ENCODE data around the gene LMF2.

LMF2 gene

GRCh38 chr22:50460938-50461337, 46.6 kb downstream of the LMF2 start:
- no peak for DNase-seq

- no peak for DNase-seq
These were observed 47.9 kb downstream of the LMF2 start for GRCh38 chr22:50459496-50460140.

DNA sequence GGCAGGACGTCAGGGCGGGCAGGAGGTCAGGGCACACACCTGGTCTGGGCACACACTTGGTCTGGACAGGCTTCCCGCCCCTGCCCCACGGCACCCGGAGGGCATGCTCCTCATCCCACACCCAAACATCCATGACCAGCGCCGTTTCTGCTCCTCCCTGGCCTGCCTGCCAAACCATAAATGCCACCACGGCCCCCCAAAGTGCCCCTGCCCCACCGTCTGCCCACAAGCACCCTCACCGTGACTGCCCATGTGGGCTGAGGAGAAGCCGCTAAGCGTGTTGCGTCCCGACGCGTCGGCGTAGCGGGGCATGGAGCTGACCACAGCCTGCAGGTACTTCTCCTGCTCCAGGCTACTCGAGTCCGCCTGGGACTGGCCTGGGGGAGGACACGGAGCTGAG, 48.5 kb downstream of the LMF2 start:
- DNase-seq, result no peak

- no peak for DNase-seq
These were observed 50.9 kb downstream of the LMF2 start for GRCh38 chr22:50456466-50457234.

DNA sequence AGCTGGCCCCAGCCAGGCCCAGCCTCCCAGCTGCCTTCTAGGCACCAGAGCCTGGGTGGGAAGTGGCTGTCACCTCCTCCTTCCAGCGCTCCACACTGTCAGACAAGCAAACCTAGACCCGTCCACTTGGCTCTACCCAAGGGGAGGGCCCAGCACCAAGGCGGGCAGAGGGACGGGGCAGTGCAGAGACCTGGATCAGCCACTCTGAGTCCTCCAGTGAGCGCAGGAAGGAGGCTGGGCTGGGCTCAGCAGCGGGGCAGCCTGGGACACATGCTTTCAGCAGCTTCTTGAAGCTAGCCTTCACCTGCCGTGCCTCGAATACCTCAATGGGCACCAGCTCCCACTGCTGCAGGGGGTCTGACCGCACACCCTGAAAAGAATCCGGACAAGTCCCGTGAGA, 51.5 kb downstream of the LMF2 start:
- DNase-seq, result no peak

- DNase-seq, result no peak
These were observed 52.3 kb downstream of the LMF2 start for GRCh38 chr22:50455201-50455600.

DNA sequence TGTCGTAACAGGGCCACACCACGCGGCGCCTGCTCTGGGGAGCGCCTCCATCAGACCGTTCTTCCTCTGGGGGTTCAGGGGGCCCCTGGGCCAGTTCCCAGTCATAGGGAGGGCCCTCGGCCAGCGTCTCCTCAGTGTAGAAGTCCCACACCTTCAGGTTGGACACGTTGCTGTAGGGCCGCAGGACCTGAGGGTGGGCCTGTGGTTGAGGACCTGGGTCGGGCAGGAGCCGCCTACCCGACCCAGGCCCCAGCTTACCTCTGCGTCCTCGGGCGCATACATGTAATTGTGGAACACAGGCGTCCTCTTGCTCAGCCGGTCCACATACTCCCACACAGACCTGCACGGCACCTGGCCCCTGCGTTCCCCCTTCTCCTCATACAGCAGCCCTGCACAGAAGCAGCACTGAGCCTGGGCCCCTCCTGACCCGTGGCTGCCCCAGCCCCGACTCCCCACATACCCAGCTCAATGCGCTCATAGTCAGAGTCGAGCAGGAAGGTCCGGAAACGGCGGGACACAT, 52.9 kb downstream of the LMF2 start:
- no peak for DNase-seq
